HepG2 (cell line): ENCODE measurements around the gene CDK5RAP2. TPM values are rescaled to one million over a fixed set of nuclear protein-coding genes. Genes with fewer than 3 reads are reported as not detected.

Source experiments
- CERS6 ChIP-seq: sonication (generic); formaldehyde crosslinking; IDR thresholded peaks from 2 replicates; pipeline ENCODE4 v1.5.0; 2020; ENCODE audit warnings: missing genetic modification reagents
- DPF2 ChIP-seq: sonication (generic); formaldehyde crosslinking; IDR thresholded peaks from 2 replicates; pipeline ENCODE4 v1.4.0; 2020; ENCODE audit warnings: mild to moderate bottlenecking, low read depth, missing genetic modification reagents, borderline replicate concordance
- GRHL1 ChIP-seq: sonication (generic); formaldehyde crosslinking; conservative IDR thresholded peaks from 2 replicates; pipeline ENCODE4 v1.8.0; 2022; ENCODE audit warnings: missing genetic modification reagents
- HMG20A ChIP-seq: IDR thresholded peaks from 2 replicates; pipeline ENCODE4 v1.6.1; 2016; ENCODE audit warnings: borderline replicate concordance
- KDM3A ChIP-seq: IDR thresholded peaks from 2 replicates; pipeline ENCODE4 v1.6.1; 2018; ENCODE audit warnings: low read depth, missing compliant biosample characterization
- KDM6A ChIP-seq: IDR thresholded peaks from 2 replicates; pipeline ENCODE4 v1.6.1; 2016; ENCODE audit warnings: low read depth
- KLF15 ChIP-seq: sonication (generic); formaldehyde crosslinking; IDR thresholded peaks from 2 replicates; pipeline ENCODE4 v1.8.1; 2023; ENCODE audit warnings: borderline replicate concordance, mild to moderate bottlenecking, inconsistent platforms, missing genetic modification reagents, mixed read lengths
- MTA3 ChIP-seq: sonication (generic); formaldehyde crosslinking; IDR thresholded peaks from 2 replicates; pipeline ENCODE4 v1.4.0; 2020; ENCODE audit warnings: missing genetic modification reagents
- MXD4 ChIP-seq: IDR thresholded peaks from 2 replicates; pipeline ENCODE4 v1.6.1; 2016; ENCODE audit warnings: mild to moderate bottlenecking, missing biosample characterization, missing genetic modification reagents
- NFATC3 ChIP-seq: sonication (generic); formaldehyde crosslinking; IDR thresholded peaks from 2 replicates; pipeline ENCODE4 v1.5.1; 2020; ENCODE audit warnings: mild to moderate bottlenecking, missing genetic modification reagents
- PPARG ChIP-seq: conservative IDR thresholded peaks from 2 replicates; pipeline ENCODE4 v1.6.1; 2016; ENCODE audit warnings: missing biosample characterization, missing genetic modification reagents
- SP4 ChIP-seq: sonication (generic); formaldehyde crosslinking; IDR thresholded peaks from 2 replicates; pipeline ENCODE4 v1.8.1; 2023; ENCODE audit warnings: mild to moderate bottlenecking, missing genetic modification reagents
- TBX3 ChIP-seq: fragments of 450-650 bp; IDR thresholded peaks from 2 replicates; pipeline ENCODE4 v1.6.1; 2017; ENCODE audit warnings: antibody characterized with exemption, mild to moderate bottlenecking, inconsistent platforms, borderline replicate concordance
- TCF12 ChIP-seq, 2 experiments: fragments of 450-650 bp in 1 of 2; sonication (generic) in 1 of 2; formaldehyde crosslinking in 1 of 2; IDR thresholded peaks; 2 replicates each; pipeline versions ENCODE4 v1.6.1 to v1.8.0; 2017 to 2022; ENCODE audit warnings: antibody characterized with exemption in 1 of 2, mild to moderate bottlenecking in 1 of 2, missing genetic modification reagents in 1 of 2, moderate library complexity in 1 of 2
- TRIM24 ChIP-seq: sonication (generic); formaldehyde crosslinking; IDR thresholded peaks from 2 replicates; pipeline ENCODE4 v1.8.0; 2022; ENCODE audit warnings: mild to moderate bottlenecking, missing genetic modification reagents
- ZNF230 ChIP-seq: sonication (generic); formaldehyde crosslinking; IDR thresholded peaks from 2 replicates; pipeline ENCODE4 v1.4.0; 2020; ENCODE audit warnings: mild to moderate bottlenecking, missing genetic modification reagents
- ZNF253 ChIP-seq: sonication (generic); formaldehyde crosslinking; IDR thresholded peaks from 2 replicates; pipeline ENCODE4 v1.8.0; 2022; ENCODE audit warnings: mild to moderate bottlenecking, missing genetic modification reagents, borderline replicate concordance
- ZNF33B ChIP-seq: sonication (generic); formaldehyde crosslinking; IDR thresholded peaks from 2 replicates; pipeline ENCODE4 v1.5.1; 2020; ENCODE audit warnings: mild to moderate bottlenecking, missing genetic modification reagents
- ZNF34 ChIP-seq: sonication (generic); formaldehyde crosslinking; IDR thresholded peaks from 2 replicates; pipeline ENCODE4 v1.4.0; 2020; ENCODE audit warnings: mild to moderate bottlenecking, missing genetic modification reagents, borderline replicate concordance
- ZNF512B ChIP-seq: sonication (generic); formaldehyde crosslinking; IDR thresholded peaks from 2 replicates; pipeline ENCODE4 v1.5.1; 2020; ENCODE audit warnings: missing genetic modification reagents, mild to moderate bottlenecking, borderline replicate concordance
- ZNF558 ChIP-seq: sonication (generic); formaldehyde crosslinking; IDR thresholded peaks from 2 replicates; pipeline ENCODE4 v1.9.0; 2022; ENCODE audit warnings: mild to moderate bottlenecking, missing genetic modification reagents, borderline replicate concordance
- ZNF562 ChIP-seq: sonication (generic); formaldehyde crosslinking; IDR thresholded peaks from 2 replicates; pipeline ENCODE4 v1.8.0; 2022; ENCODE audit warnings: missing genetic modification reagents, borderline replicate concordance
- ZNF7 ChIP-seq: IDR thresholded peaks from 2 replicates; pipeline ENCODE4 v1.6.1; 2016; ENCODE audit warnings: missing biosample characterization, missing genetic modification reagents
- ZNF883 ChIP-seq: sonication (generic); formaldehyde crosslinking; IDR thresholded peaks from 2 replicates; pipeline ENCODE4 v1.5.1; 2020; ENCODE audit warnings: mild to moderate bottlenecking, missing genetic modification reagents; ENCODE audit errors: not compliant biosample characterization
- polyA plus RNA-seq, 8 experiments: library from polyadenylated mRNA; depleted of rRNA in 3 of 8; stranded (reverse) in 7 of 8; unstranded in 1 of 8; fragments of >200 nt; fragmentation: Illumina TruSeq in 4 of 8; extraction: Trizol in 4 of 8; gene quantifications; 2 replicates each; pipeline versions ENCODE4 v1.2.1 to v1.2.3, GENCODE V29; 2011 to 2016; ENCODE audit warnings: low read depth in 4 of 8, missing spikeins in 1 of 8, mixed read lengths in 1 of 8; ENCODE audit not compliant: insufficient read depth in 1 of 8
- total RNA-seq, 5 experiments: library from RNA; depleted of rRNA; stranded (reverse); fragments of >200 nt; fragmentation: Illumina TruSeq; extraction: Trizol; gene quantifications; 2 replicates each; pipeline ENCODE4 v1.2.3, GENCODE V29; 2016; ENCODE audit warnings: low read depth in 1 of 5

The CDK5RAP2 gene
- total and polyA plus RNA-seq, 2 of the 13 experiments (the other 11 are each of a cell fraction or from before 2014, with no cell fraction given): 31.8 to 42.2 TPM

GRCh38 chr9:120383999-120384924, 195.7 kb downstream of the CDK5RAP2 start (continued):
- no peak for TF ChIP-seq GRHL1
- no peak for TF ChIP-seq TCF12 (IDR thresholded peaks at IDR 0.05)
- TF ChIP-seq TCF12 (CRISPR knock-in tag; IDR thresholded peaks at IDR 0.05): no peak; the same call in 1 of the 2 replicates
- TF ChIP-seq ZNF562: no peak
- peak; percentile 68; the same call in 1 of the 2 replicates for TF ChIP-seq ZNF253 (CRISPR knock-in tag)
- peak; percentile 60 for TF ChIP-seq PPARG
- TF ChIP-seq ZNF33B (CRISPR knock-in tag): 0 out of 2 replicates have a peak, but pooled peaks have one; percentile 71
- peak; percentile 44; the same call in 1 of the 2 replicates for TF ChIP-seq SP4 (CRISPR knock-in tag)
- TF ChIP-seq ZNF34: peak; percentile 73; the same call in 1 of the 2 replicates
- TF ChIP-seq MXD4 (CRISPR knock-in tag): no peak
- peak; percentile 89 for TF ChIP-seq DPF2 (CRISPR knock-in tag)
- no peak for TF ChIP-seq ZNF558 (CRISPR knock-in tag)
- no peak for TF ChIP-seq TBX3
- TF ChIP-seq MTA3 (CRISPR knock-in tag): no peak
- TF ChIP-seq ZNF7 (CRISPR knock-in tag): no peak
- no peak for TF ChIP-seq KLF15 (CRISPR knock-in tag)
- TF ChIP-seq ZNF883 (CRISPR knock-in tag): peak; percentile 74
- TF ChIP-seq KDM6A (CRISPR knock-in tag): peak; percentile 99
- 0 out of 2 replicates have a peak, but pooled peaks have one; percentile 66 for TF ChIP-seq ZNF230 (CRISPR knock-in tag)
- no peak; the same call in 1 of the 2 replicates for TF ChIP-seq ZNF512B (CRISPR knock-in tag)
- TF ChIP-seq CERS6: no peak
- peak; percentile 91 for TF ChIP-seq KDM3A (CRISPR knock-in tag)
- TF ChIP-seq NFATC3 (CRISPR knock-in tag): no peak
- no peak for TF ChIP-seq TRIM24 (CRISPR knock-in tag)
- peak; percentile 91 for TF ChIP-seq HMG20A (CRISPR knock-in tag)
